Karpas-422 (cell line): ENCODE data around the gene COQ10A. TPM values are rescaled to one million over a fixed set of nuclear protein-coding genes. Genes with fewer than 3 reads are reported as not detected.
A peak's percentile ranks its signal among the peaks of the same experiment; 100 is the strongest.

Experiments used
- DNase-seq: peaks from one replicate; pipeline ENCODE4 v3.0.0-alpha.2; 2015
- H2AFZ ChIP-seq: fragments of 200-600 bp; sonication (generic); 2 replicates; pipeline ENCODE4 v1.6.1; 2014; ENCODE audit warnings: antibody characterized with exemption, low read length, mixed read lengths
- H3K27ac ChIP-seq: fragments of 200-600 bp; sonication (generic); 2 replicates; pipeline ENCODE4 v1.5.1; 2014; ENCODE audit warnings: mild to moderate bottlenecking, low read length, moderate library complexity
- H3K27me3 ChIP-seq: fragments of 200-600 bp; sonication (generic); 2 replicates; pipeline ENCODE4 v1.6.1; 2014; ENCODE audit warnings: low read length, mixed read lengths
- H3K36me3 ChIP-seq: fragments of 200-600 bp; sonication (generic); 2 replicates; pipeline ENCODE4 v1.6.1; 2014; ENCODE audit warnings: low read length, mixed read lengths; ENCODE audit not compliant: insufficient read depth
- H3K4me1 ChIP-seq: fragments of 200-600 bp; sonication (generic); 2 replicates; pipeline ENCODE4 v1.6.1; 2014; ENCODE audit warnings: mild to moderate bottlenecking, low read length, mixed read lengths
- H3K4me2 ChIP-seq: fragments of 200-600 bp; sonication (generic); 2 replicates; pipeline ENCODE4 v1.6.1; 2014; ENCODE audit warnings: low read length, low read depth, mild to moderate bottlenecking; ENCODE audit not compliant: poor library complexity, severe bottlenecking
- H3K4me3 ChIP-seq: fragments of 200-600 bp; sonication (generic); 2 replicates; pipeline ENCODE4 v1.5.1; 2014; ENCODE audit warnings: mild to moderate bottlenecking, antibody characterized with exemption, low read length, mixed read lengths
- H3K79me2 ChIP-seq: fragments of 200-600 bp; sonication (generic); 2 replicates; pipeline ENCODE4 v1.6.1; 2014; ENCODE audit warnings: mild to moderate bottlenecking, low read length, mixed read lengths
- H3K9ac ChIP-seq: fragments of 200-600 bp; sonication (generic); 2 replicates; pipeline ENCODE4 v1.6.0; 2014; ENCODE audit warnings: low read length
- H3K9me2 ChIP-seq: fragments of 200-600 bp; sonication (generic), shearing (Covaris generic); replicated peaks from 2 replicates; pipeline ENCODE4 v1.6.0; 2014; ENCODE audit warnings: mild to moderate bottlenecking, low read length, moderate library complexity; ENCODE audit not compliant: insufficient read depth
- H3K9me3 ChIP-seq: fragments of 300-700, 200-600 bp; sonication (generic); 2 replicates; pipeline ENCODE4 v1.6.1; 2014; ENCODE audit warnings: low read length, mixed read lengths
- H4K20me1 ChIP-seq: fragments of 200-600 bp; sonication (generic); 2 replicates; pipeline ENCODE4 v1.6.1; 2014; ENCODE audit warnings: mild to moderate bottlenecking, antibody characterized with exemption, low read length, low read depth; ENCODE audit not compliant: insufficient read depth
- total RNA-seq: library from RNA; depleted of rRNA; stranded (reverse); fragments of >200 nt; shearing (Covaris generic); gene quantifications from 2 replicates; pipeline ENCODE4 v1.2.3, GENCODE V29; 2014; ENCODE audit warnings: low replicate concordance

The COQ10A gene
- total RNA-seq, 1 experiment from 2014 or later, result 38.9 TPM

GRCh38 chr12:56236091-56236490 is 30.7 kb upstream of the COQ10A start:
- H3K4me1 ChIP-seq, result no peaks in the 10 kb centered on the region
- H3K9ac ChIP-seq, result no peak overlapping the region
- no peaks in the 10 kb centered on the region for H4K20me1 ChIP-seq
- no peak overlapping the region for H2AFZ ChIP-seq
- DNase-seq, result no peak
- H3K27me3 ChIP-seq, result no peaks in the 10 kb centered on the region
- no peak overlapping the region for H3K4me2 ChIP-seq
- no peak overlapping the region for H3K27ac ChIP-seq
- no peaks in the 10 kb centered on the region; the same call in 1 of the 2 replicates for H3K36me3 ChIP-seq
- H3K9me2 ChIP-seq, result no peaks in the 10 kb centered on the region
- H3K4me3 ChIP-seq, result no peak overlapping the region
- no peaks in the 10 kb centered on the region for H3K9me3 ChIP-seq
- H3K79me2 ChIP-seq, result no peaks in the 10 kb centered on the region

DNA sequence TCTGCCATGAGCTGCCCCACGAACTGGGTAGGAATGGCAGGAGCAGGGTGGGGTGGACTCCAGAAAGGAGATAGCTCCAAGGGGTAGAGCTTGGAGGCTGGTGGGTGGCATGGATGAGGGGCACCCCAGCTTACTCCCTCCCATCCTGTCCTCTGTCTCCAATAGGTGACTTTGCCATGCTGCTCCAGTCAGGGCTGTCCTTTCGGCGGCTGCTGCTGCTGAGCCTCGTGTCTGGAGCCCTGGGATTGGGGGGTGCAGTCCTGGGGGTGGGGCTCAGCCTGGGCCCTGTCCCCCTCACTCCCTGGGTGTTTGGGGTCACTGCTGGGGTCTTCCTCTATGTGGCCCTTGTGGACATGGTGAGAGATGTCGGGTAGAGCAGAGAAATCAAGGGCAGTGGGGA is 29.8 kb upstream of the COQ10A start:
- Histone ChIP-seq H3K4me2 (no peak overlapping the region), H3K27me3 (no peaks in the 10 kb centered on the region), H3K36me3 (no peaks in the 10 kb centered on the region; the same call in 1 of the 2 replicates), H3K9me2 (no peaks in the 10 kb centered on the region), H2AFZ (no peak overlapping the region), H3K4me1 (peaks cover under 1% of the 10 kb centered on the region; the same call in 1 of the 2 replicates), H4K20me1 (no peaks in the 10 kb centered on the region), H3K9me3 (no peaks in the 10 kb centered on the region), H3K79me2 (no peaks in the 10 kb centered on the region), H3K9ac (no peak overlapping the region), H3K27ac (no peak overlapping the region), H3K4me3 (no peak overlapping the region)
- DNase-seq, result no peak

GRCh38 chr12:56237552-56237951 is 29.2 kb upstream of the COQ10A start:
- Histone ChIP-seq H3K9me2 (no peaks in the 10 kb centered on the region), H3K27me3 (no peaks in the 10 kb centered on the region), H3K36me3 (no peaks in the 10 kb centered on the region; the same call in 1 of the 2 replicates), H3K4me1 (peaks cover 6% of the 10 kb centered on the region), H2AFZ (no peak overlapping the region), H3K4me2 (no peak overlapping the region), H4K20me1 (no peaks in the 10 kb centered on the region), H3K9me3 (no peaks in the 10 kb centered on the region), H3K79me2 (no peaks in the 10 kb centered on the region), H3K4me3 (no peak overlapping the region), H3K27ac (no peak overlapping the region), H3K9ac (no peak overlapping the region)
- DNase-seq, result no peak

DNA sequence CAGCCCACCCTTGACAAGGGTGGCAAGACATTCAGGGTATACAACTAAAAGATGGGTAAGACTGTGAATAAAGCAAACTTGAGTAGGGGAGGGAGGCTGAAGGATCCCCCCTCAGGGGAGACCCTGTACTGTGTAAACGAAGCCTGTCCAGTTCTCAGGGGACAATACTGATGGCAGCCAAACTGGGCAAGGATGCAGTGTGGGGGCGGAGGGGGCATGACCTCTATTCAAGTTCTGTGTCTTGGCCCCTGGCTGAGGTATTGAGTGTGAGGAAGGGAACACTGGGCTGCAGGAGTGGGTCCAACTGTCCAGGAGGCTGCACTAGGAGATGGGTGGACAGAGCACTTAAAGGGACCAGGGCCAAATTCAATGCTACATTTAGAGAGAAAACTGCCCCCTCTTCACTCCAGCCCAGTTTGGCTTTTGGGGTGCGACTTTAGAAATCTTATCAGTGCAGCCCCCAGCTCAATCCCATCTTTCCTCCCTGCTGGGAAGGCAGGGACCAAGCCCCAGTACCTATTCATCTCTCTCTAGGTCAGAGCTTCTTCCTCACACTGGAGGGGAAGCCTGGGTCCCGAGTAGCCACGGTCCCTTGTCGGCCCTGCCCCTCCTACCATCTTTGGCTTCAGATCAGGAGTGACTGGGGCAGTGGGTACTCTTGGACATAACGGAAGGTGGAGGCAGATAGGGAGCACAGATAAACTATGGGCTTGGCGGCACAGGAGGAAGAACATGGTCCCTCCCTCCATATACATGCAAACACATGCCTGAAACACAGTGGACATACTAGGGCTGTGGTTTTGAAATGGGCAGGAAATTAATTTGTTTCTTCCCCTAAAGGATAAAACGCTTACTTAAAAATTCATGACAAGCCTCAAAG is 25.1 kb upstream of the COQ10A start:
- Histone ChIP-seq H4K20me1 (no peaks in the 10 kb centered on the region), H2AFZ (no peak overlapping the region), H3K27me3 (no peaks in the 10 kb centered on the region), H3K4me3 (no peak overlapping the region), H3K79me2 (no peaks in the 10 kb centered on the region), H3K4me1 (peaks cover 26% of the 10 kb centered on the region), H3K9ac (no peak overlapping the region), H3K9me3 (no peaks in the 10 kb centered on the region), H3K9me2 (no peaks in the 10 kb centered on the region), H3K27ac (0 out of 2 replicates have a peak overlapping the region, but pooled peaks have one; percentile 38), H3K36me3 (peaks cover 13% of the 10 kb centered on the region), H3K4me2 (no peak overlapping the region)
- DNase-seq, result no peak

GRCh38 chr12:56242986-56243385 is 23.8 kb upstream of the COQ10A start:
- peaks cover 16% of the 10 kb centered on the region for H3K36me3 ChIP-seq
- no peak overlapping the region for H2AFZ ChIP-seq
- peak overlapping the region; percentile 39; the same call in 1 of the 2 replicates for H3K9ac ChIP-seq
- DNase-seq, result no peak
- no peaks in the 10 kb centered on the region for H3K27me3 ChIP-seq
- H3K4me3 ChIP-seq, result no peak overlapping the region
- 0 out of 2 replicates have a peak overlapping the region, but pooled peaks have one; percentile 38 for H3K27ac ChIP-seq
- peaks cover 26% of the 10 kb centered on the region for H3K4me1 ChIP-seq
- H3K9me3 ChIP-seq, result no peaks in the 10 kb centered on the region
- peak overlapping the region; percentile 19 for H3K4me2 ChIP-seq
- H3K79me2 ChIP-seq, result no peaks in the 10 kb centered on the region
- H4K20me1 ChIP-seq, result no peaks in the 10 kb centered on the region
- no peaks in the 10 kb centered on the region for H3K9me2 ChIP-seq

GRCh38 chr12:56243731-56244181 is 23.0 kb upstream of the COQ10A start:
- no peaks in the 10 kb centered on the region for H3K27me3 ChIP-seq
- no peaks in the 10 kb centered on the region for H3K9me3 ChIP-seq
- H3K9me2 ChIP-seq, result no peaks in the 10 kb centered on the region
- no peak overlapping the region for H3K9ac ChIP-seq
- no peak for DNase-seq
- no peak overlapping the region for H3K27ac ChIP-seq
- H3K4me2 ChIP-seq, result no peak overlapping the region
- no peak overlapping the region for H3K4me3 ChIP-seq
- H3K79me2 ChIP-seq, result no peaks in the 10 kb centered on the region
- H4K20me1 ChIP-seq, result no peaks in the 10 kb centered on the region
- H3K4me1 ChIP-seq, result peaks cover 26% of the 10 kb centered on the region
- peaks cover 22% of the 10 kb centered on the region for H3K36me3 ChIP-seq
- no peak overlapping the region for H2AFZ ChIP-seq

GRCh38 chr12:56244494-56244893 is 22.2 kb upstream of the COQ10A start:
- Histone ChIP-seq H2AFZ (no peak overlapping the region), H4K20me1 (no peaks in the 10 kb centered on the region), H3K4me2 (no peak overlapping the region), H3K4me3 (no peak overlapping the region), H3K9me2 (no peaks in the 10 kb centered on the region), H3K9ac (no peak overlapping the region), H3K9me3 (no peaks in the 10 kb centered on the region), H3K27me3 (no peaks in the 10 kb centered on the region), H3K79me2 (no peaks in the 10 kb centered on the region), H3K27ac (no peak overlapping the region), H3K36me3 (peaks cover 26% of the 10 kb centered on the region), H3K4me1 (peaks cover 26% of the 10 kb centered on the region)
- DNase-seq, result no peak

DNA sequence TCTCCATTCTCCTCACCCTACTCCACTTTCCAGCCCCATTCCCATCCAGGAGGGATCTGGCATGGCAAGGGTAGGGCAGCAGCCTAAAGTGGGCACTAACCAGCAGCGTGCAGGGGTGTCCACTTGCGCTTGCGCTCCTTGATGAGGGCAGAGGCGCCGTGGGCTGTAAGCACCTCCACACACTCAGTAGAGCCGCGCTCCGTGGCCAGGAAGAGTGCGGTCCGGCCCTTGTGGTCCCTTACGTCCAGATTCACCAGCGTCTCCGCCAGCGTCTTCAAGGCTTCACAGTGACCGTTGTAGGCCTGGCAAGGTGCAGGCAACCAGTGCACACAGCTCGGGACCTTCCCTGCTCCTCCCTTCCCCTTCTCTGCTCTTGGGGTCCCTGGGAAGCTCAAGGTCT is 18.8 kb upstream of the COQ10A start:
- no peaks in the 10 kb centered on the region for H3K79me2 ChIP-seq
- H3K9me3 ChIP-seq, result no peaks in the 10 kb centered on the region
- peaks cover 16% of the 10 kb centered on the region for H3K4me1 ChIP-seq
- peaks cover 38% of the 10 kb centered on the region for H3K36me3 ChIP-seq
- no peak overlapping the region for H3K4me3 ChIP-seq
- H3K9me2 ChIP-seq, result no peaks in the 10 kb centered on the region
- H3K4me2 ChIP-seq, result no peak overlapping the region
- H4K20me1 ChIP-seq, result no peaks in the 10 kb centered on the region
- H3K27me3 ChIP-seq, result no peaks in the 10 kb centered on the region
- H2AFZ ChIP-seq, result no peak overlapping the region
- no peak for DNase-seq
- no peak overlapping the region for H3K27ac ChIP-seq
- H3K9ac ChIP-seq, result no peak overlapping the region
